ENCODE results near the gene COL9A2.
A peak's percentile ranks its signal among the peaks of the same experiment; 100 is the strongest.

Gene COL9A2

GRCh38 chr1:40318476-40318875 lies 1.4 kb upstream of the COL9A2 start:
- no peak for DNase-seq (ENCODE audit: low spot score)

- DNase-seq (ENCODE audit: low spot score): no peak
Measured at GRCh38 chr1:40317394-40318074, 448 bp upstream of the COL9A2 start.

- no peak for DNase-seq (ENCODE audit: low spot score)
Measured at GRCh38 chr1:40315795-40316594, 1.1 kb downstream of the COL9A2 start.

- peak; percentile 73 for DNase-seq (ENCODE audit: low spot score)
Measured at GRCh38 chr1:40315239-40315794, 1.8 kb downstream of the COL9A2 start.

- no peak for DNase-seq (ENCODE audit: low spot score)
Measured at GRCh38 chr1:40314721-40315238, 2.3 kb downstream of the COL9A2 start.

GRCh38 chr1:40313958-40314720 lies 2.9 kb downstream of the COL9A2 start:
- DNase-seq (ENCODE audit: low spot score): no peak

- no peak for DNase-seq (ENCODE audit: low spot score)
Measured at GRCh38 chr1:40313329-40313957, 3.6 kb downstream of the COL9A2 start.

GRCh38 chr1:40312238-40313205 lies 4.6 kb downstream of the COL9A2 start:
- no peak for DNase-seq (ENCODE audit: low spot score)

- no peak for DNase-seq (ENCODE audit: low spot score)
Measured at GRCh38 chr1:40311692-40312091, 5.4 kb downstream of the COL9A2 start.

GRCh38 chr1:40310983-40311642 lies 6.0 kb downstream of the COL9A2 start:
- DNase-seq (ENCODE audit: low spot score): no peak

GRCh38 chr1:40310129-40310461 lies 7.0 kb downstream of the COL9A2 start:
- no peak for DNase-seq (ENCODE audit: low spot score)

GRCh38 chr1:40309374-40310128 lies 7.5 kb downstream of the COL9A2 start:
- DNase-seq (ENCODE audit: low spot score): no peak

GRCh38 chr1:40308036-40308727 lies 8.9 kb downstream of the COL9A2 start:
- DNase-seq (ENCODE audit: low spot score): no peak

GRCh38 chr1:40307186-40307585 lies 9.9 kb downstream of the COL9A2 start:
- no peak for DNase-seq (ENCODE audit: low spot score)

GRCh38 chr1:40306296-40306695 lies 10.8 kb downstream of the COL9A2 start:
- DNase-seq (ENCODE audit: low spot score): no peak

GRCh38 chr1:40305871-40306270 lies 11.2 kb downstream of the COL9A2 start:
- DNase-seq (ENCODE audit: low spot score): no peak

GRCh38 chr1:40305451-40305850 lies 11.6 kb downstream of the COL9A2 start:
- DNase-seq (ENCODE audit: low spot score): peak; percentile 24

GRCh38 chr1:40303790-40304189 lies 13.3 kb downstream of the COL9A2 start:
- DNase-seq (ENCODE audit: low spot score): no peak
